ENCODE results near the gene RD3L. TPM values are rescaled to one million over a fixed set of nuclear protein-coding genes. Genes with fewer than 3 reads are reported as not detected.

RD3L gene
- total and polyA plus RNA-seq, 2 of the 13 experiments (the other 11 are each of a cell fraction or from before 2014, with no cell fraction given), result not detected

DNA sequence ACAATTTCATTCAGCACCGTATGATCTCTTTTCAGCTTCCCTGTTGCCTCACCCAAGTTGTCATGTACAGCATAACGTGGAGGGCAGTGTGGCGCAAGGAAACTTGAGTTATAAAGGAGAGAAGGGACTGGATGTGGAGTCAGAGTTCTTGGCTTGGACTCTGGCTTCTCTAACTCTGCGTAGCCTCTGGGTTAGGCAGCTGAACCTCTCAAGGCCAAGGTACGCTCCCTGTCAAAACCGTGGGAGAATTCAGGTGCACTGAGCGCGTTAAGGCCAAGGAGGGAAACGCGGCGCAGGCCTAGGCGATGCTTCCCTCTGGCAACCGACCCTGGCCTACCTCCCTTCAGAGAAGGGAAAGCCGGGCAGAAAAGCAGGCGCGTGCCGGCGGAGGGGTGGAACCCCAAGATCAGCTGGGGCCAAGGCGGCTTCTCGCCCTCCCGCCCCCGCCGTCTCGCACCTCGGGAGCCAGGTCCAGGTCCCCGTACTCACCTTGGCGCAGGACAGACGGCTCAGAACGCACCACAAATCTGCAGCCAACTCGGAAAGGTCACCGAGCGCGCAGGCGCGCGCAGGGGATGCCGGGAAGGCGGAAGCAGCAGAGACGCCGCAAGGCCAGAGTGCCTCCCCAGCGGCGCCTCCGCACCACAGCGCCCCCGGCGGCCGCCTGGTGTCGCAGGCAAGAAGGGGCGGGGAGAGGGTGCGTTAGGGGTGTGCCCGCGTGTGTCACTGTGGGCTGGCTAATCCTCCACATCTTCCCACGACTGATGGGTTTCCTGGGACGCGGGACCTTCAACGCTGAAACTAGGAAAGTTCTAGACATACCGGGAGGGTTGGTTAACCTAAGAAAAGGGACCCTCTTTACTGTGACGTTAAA lies 21.1 kb downstream of the RD3L start (continued):
- peak; percentile 78 for TF ChIP-seq TARDBP (CRISPR knock-in tag; IDR thresholded peaks at IDR 0.05)
- peak; percentile 70; the same call in 1 of the 2 replicates for TF ChIP-seq ERF (CRISPR knock-in tag; IDR thresholded peaks at IDR 0.05)
- peak; percentile 97 for TF ChIP-seq ZNF143 (CRISPR knock-in tag; IDR thresholded peaks at IDR 0.05)
- TF ChIP-seq GATA4 (IDR thresholded peaks at IDR 0.05; ENCODE audit: borderline replicate concordance, low read depth), result 0 out of 2 replicates have a peak, but pooled peaks have one; percentile 31
- TF ChIP-seq ZNF550 (CRISPR knock-in tag; IDR thresholded peaks at IDR 0.05; ENCODE audit: borderline replicate concordance), result no peak
- TF ChIP-seq HDAC2 (CRISPR knock-in tag; IDR thresholded peaks at IDR 0.05), result peak; percentile 72
- no peak for TF ChIP-seq ZNF678 (CRISPR knock-in tag; IDR thresholded peaks at IDR 0.05)
- TF ChIP-seq AKAP8 (CRISPR knock-in tag; IDR thresholded peaks at IDR 0.05), result peak; percentile 71; the same call in 1 of the 2 replicates
- peak; percentile 96 for TF ChIP-seq SMAD1 (CRISPR knock-in tag; IDR thresholded peaks at IDR 0.05; ENCODE audit: borderline replicate concordance, low read depth)
- no peak for TF ChIP-seq SNAPC2 (CRISPR knock-in tag; IDR thresholded peaks at IDR 0.05)
- no peak for TF ChIP-seq IKZF1 (IDR thresholded peaks at IDR 0.05)
- TF ChIP-seq, protein P1, sequence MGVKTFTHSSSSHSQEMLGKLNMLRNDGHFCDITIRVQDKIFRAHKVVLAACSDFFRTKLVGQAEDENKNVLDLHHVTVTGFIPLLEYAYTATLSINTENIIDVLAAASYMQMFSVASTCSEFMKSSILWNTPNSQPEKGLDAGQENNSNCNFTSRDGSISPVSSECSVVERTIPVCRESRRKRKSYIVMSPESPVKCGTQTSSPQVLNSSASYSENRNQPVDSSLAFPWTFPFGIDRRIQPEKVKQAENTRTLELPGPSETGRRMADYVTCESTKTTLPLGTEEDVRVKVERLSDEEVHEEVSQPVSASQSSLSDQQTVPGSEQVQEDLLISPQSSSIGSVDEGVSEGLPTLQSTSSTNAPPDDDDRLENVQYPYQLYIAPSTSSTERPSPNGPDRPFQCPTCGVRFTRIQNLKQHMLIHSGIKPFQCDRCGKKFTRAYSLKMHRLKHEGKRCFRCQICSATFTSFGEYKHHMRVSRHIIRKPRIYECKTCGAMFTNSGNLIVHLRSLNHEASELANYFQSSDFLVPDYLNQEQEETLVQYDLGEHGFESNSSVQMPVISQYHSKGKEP (CRISPR knock-in tag; IDR thresholded peaks at IDR 0.05), result 0 out of 2 replicates have a peak, but pooled peaks have one; percentile 68
- TF ChIP-seq TAF1 (CRISPR knock-in tag; IDR thresholded peaks at IDR 0.05), result peak; percentile 94
- TF ChIP-seq SNRNP70 (IDR thresholded peaks at IDR 0.05; ENCODE audit: low read depth, low read length), result no peak
- peak; percentile 57; the same call in 1 of the 2 replicates for TF ChIP-seq SP4 (CRISPR knock-in tag; IDR thresholded peaks at IDR 0.05)
- TF ChIP-seq, protein P2, sequence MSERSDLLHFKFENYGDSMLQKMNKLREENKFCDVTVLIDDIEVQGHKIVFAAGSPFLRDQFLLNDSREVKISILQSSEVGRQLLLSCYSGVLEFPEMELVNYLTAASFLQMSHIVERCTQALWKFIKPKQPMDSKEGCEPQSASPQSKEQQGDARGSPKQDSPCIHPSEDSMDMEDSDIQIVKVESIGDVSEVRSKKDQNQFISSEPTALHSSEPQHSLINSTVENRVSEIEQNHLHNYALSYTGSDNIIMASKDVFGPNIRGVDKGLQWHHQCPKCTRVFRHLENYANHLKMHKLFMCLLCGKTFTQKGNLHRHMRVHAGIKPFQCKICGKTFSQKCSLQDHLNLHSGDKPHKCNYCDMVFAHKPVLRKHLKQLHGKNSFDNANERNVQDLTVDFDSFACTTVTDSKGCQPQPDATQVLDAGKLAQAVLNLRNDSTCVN (CRISPR knock-in tag; IDR thresholded peaks at IDR 0.05; ENCODE audit: borderline replicate concordance), result no peak
- no peak for TF ChIP-seq ATRX (CRISPR knock-in tag; IDR thresholded peaks at IDR 0.05; ENCODE audit: borderline replicate concordance)
- peak; percentile 83 for TF ChIP-seq ZNF552 (CRISPR knock-in tag; IDR thresholded peaks at IDR 0.05; ENCODE audit: borderline replicate concordance)
- TF ChIP-seq, protein P3, sequence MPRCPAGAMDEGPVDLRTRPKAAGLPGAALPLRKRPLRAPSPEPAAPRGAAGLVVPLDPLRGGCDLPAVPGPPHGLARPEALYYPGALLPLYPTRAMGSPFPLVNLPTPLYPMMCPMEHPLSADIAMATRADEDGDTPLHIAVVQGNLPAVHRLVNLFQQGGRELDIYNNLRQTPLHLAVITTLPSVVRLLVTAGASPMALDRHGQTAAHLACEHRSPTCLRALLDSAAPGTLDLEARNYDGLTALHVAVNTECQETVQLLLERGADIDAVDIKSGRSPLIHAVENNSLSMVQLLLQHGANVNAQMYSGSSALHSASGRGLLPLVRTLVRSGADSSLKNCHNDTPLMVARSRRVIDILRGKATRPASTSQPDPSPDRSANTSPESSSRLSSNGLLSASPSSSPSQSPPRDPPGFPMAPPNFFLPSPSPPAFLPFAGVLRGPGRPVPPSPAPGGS (CRISPR knock-in tag; IDR thresholded peaks at IDR 0.05), result no peak; the same call in 1 of the 2 replicates
- no peak for TF ChIP-seq ZNF83 (CRISPR knock-in tag; IDR thresholded peaks at IDR 0.05; ENCODE audit: borderline replicate concordance)
- TF ChIP-seq RBFOX2 (IDR thresholded peaks at IDR 0.05; ENCODE audit: low read depth, low read length), result peak; percentile 96
- TF ChIP-seq, protein P4, sequence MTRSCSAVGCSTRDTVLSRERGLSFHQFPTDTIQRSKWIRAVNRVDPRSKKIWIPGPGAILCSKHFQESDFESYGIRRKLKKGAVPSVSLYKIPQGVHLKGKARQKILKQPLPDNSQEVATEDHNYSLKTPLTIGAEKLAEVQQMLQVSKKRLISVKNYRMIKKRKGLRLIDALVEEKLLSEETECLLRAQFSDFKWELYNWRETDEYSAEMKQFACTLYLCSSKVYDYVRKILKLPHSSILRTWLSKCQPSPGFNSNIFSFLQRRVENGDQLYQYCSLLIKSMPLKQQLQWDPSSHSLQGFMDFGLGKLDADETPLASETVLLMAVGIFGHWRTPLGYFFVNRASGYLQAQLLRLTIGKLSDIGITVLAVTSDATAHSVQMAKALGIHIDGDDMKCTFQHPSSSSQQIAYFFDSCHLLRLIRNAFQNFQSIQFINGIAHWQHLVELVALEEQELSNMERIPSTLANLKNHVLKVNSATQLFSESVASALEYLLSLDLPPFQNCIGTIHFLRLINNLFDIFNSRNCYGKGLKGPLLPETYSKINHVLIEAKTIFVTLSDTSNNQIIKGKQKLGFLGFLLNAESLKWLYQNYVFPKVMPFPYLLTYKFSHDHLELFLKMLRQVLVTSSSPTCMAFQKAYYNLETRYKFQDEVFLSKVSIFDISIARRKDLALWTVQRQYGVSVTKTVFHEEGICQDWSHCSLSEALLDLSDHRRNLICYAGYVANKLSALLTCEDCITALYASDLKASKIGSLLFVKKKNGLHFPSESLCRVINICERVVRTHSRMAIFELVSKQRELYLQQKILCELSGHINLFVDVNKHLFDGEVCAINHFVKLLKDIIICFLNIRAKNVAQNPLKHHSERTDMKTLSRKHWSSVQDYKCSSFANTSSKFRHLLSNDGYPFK (CRISPR knock-in tag; IDR thresholded peaks at IDR 0.05; ENCODE audit: borderline replicate concordance), result peak; percentile 87; the same call in 1 of the 2 replicates
